ENCODE results near the gene SLC9C2.

DNA sequence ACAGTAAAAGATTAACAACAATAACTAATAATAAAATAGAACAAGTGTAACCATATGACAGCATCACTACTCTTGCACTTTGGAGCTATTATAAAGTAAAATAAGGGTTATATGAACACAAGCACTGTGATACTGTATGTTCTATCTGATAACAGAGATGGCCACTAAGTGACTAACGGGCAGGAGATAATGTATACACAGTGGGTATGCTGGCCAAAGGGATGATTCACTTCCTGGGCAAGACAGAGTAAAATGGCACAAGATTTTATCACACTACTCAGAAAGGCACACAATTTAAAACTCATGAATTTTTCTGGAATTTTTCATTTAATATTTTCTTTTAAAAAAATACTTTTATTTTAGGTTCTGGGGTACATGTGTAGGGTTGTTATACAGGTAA lies 12.3 kb downstream of the SLC9C2 start:
- TF ChIP-seq, protein P1, sequence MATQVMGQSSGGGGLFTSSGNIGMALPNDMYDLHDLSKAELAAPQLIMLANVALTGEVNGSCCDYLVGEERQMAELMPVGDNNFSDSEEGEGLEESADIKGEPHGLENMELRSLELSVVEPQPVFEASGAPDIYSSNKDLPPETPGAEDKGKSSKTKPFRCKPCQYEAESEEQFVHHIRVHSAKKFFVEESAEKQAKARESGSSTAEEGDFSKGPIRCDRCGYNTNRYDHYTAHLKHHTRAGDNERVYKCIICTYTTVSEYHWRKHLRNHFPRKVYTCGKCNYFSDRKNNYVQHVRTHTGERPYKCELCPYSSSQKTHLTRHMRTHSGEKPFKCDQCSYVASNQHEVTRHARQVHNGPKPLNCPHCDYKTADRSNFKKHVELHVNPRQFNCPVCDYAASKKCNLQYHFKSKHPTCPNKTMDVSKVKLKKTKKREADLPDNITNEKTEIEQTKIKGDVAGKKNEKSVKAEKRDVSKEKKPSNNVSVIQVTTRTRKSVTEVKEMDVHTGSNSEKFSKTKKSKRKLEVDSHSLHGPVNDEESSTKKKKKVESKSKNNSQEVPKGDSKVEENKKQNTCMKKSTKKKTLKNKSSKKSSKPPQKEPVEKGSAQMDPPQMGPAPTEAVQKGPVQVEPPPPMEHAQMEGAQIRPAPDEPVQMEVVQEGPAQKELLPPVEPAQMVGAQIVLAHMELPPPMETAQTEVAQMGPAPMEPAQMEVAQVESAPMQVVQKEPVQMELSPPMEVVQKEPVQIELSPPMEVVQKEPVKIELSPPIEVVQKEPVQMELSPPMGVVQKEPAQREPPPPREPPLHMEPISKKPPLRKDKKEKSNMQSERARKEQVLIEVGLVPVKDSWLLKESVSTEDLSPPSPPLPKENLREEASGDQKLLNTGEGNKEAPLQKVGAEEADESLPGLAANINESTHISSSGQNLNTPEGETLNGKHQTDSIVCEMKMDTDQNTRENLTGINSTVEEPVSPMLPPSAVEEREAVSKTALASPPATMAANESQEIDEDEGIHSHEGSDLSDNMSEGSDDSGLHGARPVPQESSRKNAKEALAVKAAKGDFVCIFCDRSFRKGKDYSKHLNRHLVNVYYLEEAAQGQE (IDR thresholded peaks at IDR 0.05; ENCODE audit: insufficient read depth in 1 of 2, low read depth in 2 of 2, low read length in 1 of 2), result no peak
- TF ChIP-seq, protein P2, sequence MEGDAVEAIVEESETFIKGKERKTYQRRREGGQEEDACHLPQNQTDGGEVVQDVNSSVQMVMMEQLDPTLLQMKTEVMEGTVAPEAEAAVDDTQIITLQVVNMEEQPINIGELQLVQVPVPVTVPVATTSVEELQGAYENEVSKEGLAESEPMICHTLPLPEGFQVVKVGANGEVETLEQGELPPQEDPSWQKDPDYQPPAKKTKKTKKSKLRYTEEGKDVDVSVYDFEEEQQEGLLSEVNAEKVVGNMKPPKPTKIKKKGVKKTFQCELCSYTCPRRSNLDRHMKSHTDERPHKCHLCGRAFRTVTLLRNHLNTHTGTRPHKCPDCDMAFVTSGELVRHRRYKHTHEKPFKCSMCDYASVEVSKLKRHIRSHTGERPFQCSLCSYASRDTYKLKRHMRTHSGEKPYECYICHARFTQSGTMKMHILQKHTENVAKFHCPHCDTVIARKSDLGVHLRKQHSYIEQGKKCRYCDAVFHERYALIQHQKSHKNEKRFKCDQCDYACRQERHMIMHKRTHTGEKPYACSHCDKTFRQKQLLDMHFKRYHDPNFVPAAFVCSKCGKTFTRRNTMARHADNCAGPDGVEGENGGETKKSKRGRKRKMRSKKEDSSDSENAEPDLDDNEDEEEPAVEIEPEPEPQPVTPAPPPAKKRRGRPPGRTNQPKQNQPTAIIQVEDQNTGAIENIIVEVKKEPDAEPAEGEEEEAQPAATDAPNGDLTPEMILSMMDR (IDR thresholded peaks at IDR 0.05), result no peak

Measured in Panc1 (cell line).